Left lung (tissue), 10 donors: ENCODE data around the gene TESK2. TPM values are rescaled to one million over a fixed set of nuclear protein-coding genes. Genes with fewer than 3 reads are reported as not detected.
"Not testable (repeated sequence)": the region's sequence is repeated elsewhere in the genome, so short reads cannot be mapped to it uniquely, and the experiment has no call there.

ENCODE experiments used
- ATAC-seq: fragments of 200-7000 bp; cut with Tn5 transposase; one replicate; pipeline ENCODE4 v1.9.1; 2020; ENCODE audit warnings: moderate library complexity
- DNase-seq, 4 donors: peaks; one replicate each; pipeline ENCODE4 v3.0.0-alpha.2; 2013 to 2020
- H3K27ac ChIP-seq, 2 donors: fragments of 200-600 bp; sonication (generic) in 1 of 2; one replicate each; pipeline versions ENCODE4 v1.5.0 to v1.8.0; 2020 to 2021
- H3K27me3 ChIP-seq, 2 donors: fragments of 200-600 bp; sonication (generic) in 1 of 2; one replicate each; pipeline versions ENCODE4 v1.5.0 to v1.8.0; 2020 to 2021
- H3K36me3 ChIP-seq, 2 donors: fragments of 200-600 bp; sonication (generic) in 1 of 2; one replicate each; pipeline versions ENCODE4 v1.5.0 to v1.8.0; 2020 to 2021
- H3K4me1 ChIP-seq, 2 donors: fragments of 200-600 bp; one replicate each; pipeline ENCODE4 v1.8.0; 2021
- H3K4me3 ChIP-seq, 2 donors: fragments of 200-600 bp; sonication (generic) in 1 of 2; one replicate each; pipeline versions ENCODE4 v1.5.0 to v1.8.0; 2020 to 2021; ENCODE audit warnings: mild to moderate bottlenecking in 1 of 2
- H3K9me3 ChIP-seq, 2 donors: fragments of 200-600 bp; sonication (generic) in 1 of 2; one replicate each; pipeline versions ENCODE4 v1.5.0 to v1.8.0; 2020 to 2021
- CTCF ChIP-seq, 2 donors: fragments of 200-600 bp; sonication (generic) in 1 of 2; IDR thresholded peaks; one replicate each; pipeline versions ENCODE4 v1.5.0 to v1.8.0; 2021; ENCODE audit warnings: antibody characterized with exemption in 2 of 2
- intact Hi-C, 2 donors: fragments of 100-400 bp; cut with DNase I; formaldehyde crosslinking; loops; one replicate each; pipeline versions ENCODE4 v1.11.2 to v1.14.2; 2022
- polyA plus RNA-seq, 6 donors: library from polyadenylated mRNA; unstranded; fragments of 120-200 nt; gene quantifications; one replicate each; pipeline ENCODE4 v1.2.1, GENCODE V29; 2013; ENCODE audit not compliant: insufficient read length in 6 of 6
- total RNA-seq, 2 donors: library from RNA; stranded (reverse); fragmentation: NEBNext Ultra II Directional; extraction: Animal tissue kit (Norgen Biotek cat#: 25700); gene quantifications; one replicate each; pipeline ENCODE4 v1.2.1, GENCODE V29; 2021
- donor health status: DM: no; HTN: yes; CAD: no.
- donor health status: DM: no; HTN: no; CAD: no.

Gene TESK2
- total and polyA plus RNA-seq, 8 donors = 4.3 to 12.5 (median 9.2) TPM

GRCh38 chr1:45370575-45370974 lies 120.4 kb downstream of the TESK2 start:
- Histone ChIP-seq H3K36me3 (no peaks in the 10 kb centered on the region), H3K9me3 (no peaks in the 10 kb centered on the region), H3K27me3 (no peaks in the 10 kb centered on the region), H3K4me3 (no peak overlapping the region), H3K4me1 (peaks cover 0 to 3% of the 10 kb centered on the region in 2 donors), H3K27ac (no peak overlapping the region)
- no peak for TF ChIP-seq CTCF (IDR thresholded peaks at IDR 0.05)
- ATAC-seq (no peak), DNase-seq (no peak)
- intact Hi-C loops = loop anchor here in 1 of 2 donors (10.0 kb wide), 1 partner anchor 54 kb away; no protein-coding TSS in a partner anchor

- ATAC-seq (no peak), DNase-seq (no peak)
- no peaks in the 10 kb centered on the region for H3K9me3 ChIP-seq
- intact Hi-C loops = loop anchor here in 1 of 2 donors (10.0 kb wide), 1 partner anchor 210 kb away; no protein-coding TSS in a partner anchor
- no peaks in the 10 kb centered on the region for H3K27me3 ChIP-seq
- H3K27ac ChIP-seq = no peak overlapping the region
- H3K4me1 ChIP-seq = peaks cover 8 to 18% of the 10 kb centered on the region in 2 donors
- TF ChIP-seq CTCF (IDR thresholded peaks at IDR 0.05) = no peak
- no peak overlapping the region for H3K4me3 ChIP-seq
- no peaks in the 10 kb centered on the region for H3K36me3 ChIP-seq
Observed at GRCh38 chr1:45365051-45365450, 125.9 kb downstream of the TESK2 start.

GRCh38 chr1:45364294-45364693 lies 126.7 kb downstream of the TESK2 start:
- no peak for DNase-seq
- no peak for TF ChIP-seq CTCF (IDR thresholded peaks at IDR 0.05)
- Histone ChIP-seq H3K27me3 (no peaks in the 10 kb centered on the region), H3K27ac (no peak overlapping the region), H3K4me1 (peaks cover 10 to 20% of the 10 kb centered on the region in 2 donors), H3K9me3 (no peaks in the 10 kb centered on the region), H3K36me3 (no peaks in the 10 kb centered on the region), H3K4me3 (no peak overlapping the region)
- no peak for ATAC-seq
- intact Hi-C loops = loop anchor here in 1 of 2 donors (5.0 to 10.0 kb wide), 2 partner anchors 128 to 211 kb away; partner anchors contain the start of gene TESK2

- peak overlapping the region; percentile 60 to 66 for H3K27ac ChIP-seq
- H3K9me3 ChIP-seq, H3K36me3 ChIP-seq, H3K27me3 ChIP-seq, H3K4me3 ChIP-seq: not testable (repeated sequence)
- ATAC-seq (peak; percentile 76), DNase-seq (peak in 2 of 4 donors; percentile 36 to 73)
- peaks cover 10 to 20% of the 10 kb centered on the region in 2 donors for H3K4me1 ChIP-seq
- intact Hi-C loops = loop anchor here in 1 of 2 donors (5.0 to 10.0 kb wide), 2 partner anchors 131 to 214 kb away; partner anchors contain the start of gene TESK2
Observed at GRCh38 chr1:45360981-45361380, 130.0 kb downstream of the TESK2 start.

GRCh38 chr1:45359882-45360513 lies 131.0 kb downstream of the TESK2 start:
- Histone ChIP-seq H3K27me3 (no peaks in the 10 kb centered on the region), H3K4me3 (no peak overlapping the region), H3K9me3 (no peaks in the 10 kb centered on the region), H3K36me3 (peaks cover 0 to 1% of the 10 kb centered on the region in 2 donors), H3K27ac (peak overlapping the region; percentile 60 to 66), H3K4me1 (peaks cover 10 to 20% of the 10 kb centered on the region in 2 donors)
- intact Hi-C loops = loop anchor here in 1 of 2 donors (5.0 to 10.0 kb wide), 2 partner anchors 132 to 215 kb away; partner anchors contain the start of gene TESK2
- DNase-seq = peak in 3 of 4 donors; percentile 58 to 82 (median 71)
- peak; percentile 48 to 52 for TF ChIP-seq CTCF (IDR thresholded peaks at IDR 0.05)
- peak; percentile 89 for ATAC-seq
